NCI-H2196 (cell line): ENCODE measurements around the gene SLC9A5.

Experiments used
- DNase-seq: peaks from one replicate; lab custom pipeline; 2025; ENCODE audit not compliant: unreplicated experiment; lab: John Stamatoyannopoulos, UW

The SLC9A5 gene

GRCh38 chr16:67215706-67216105, 33.1 kb upstream of the SLC9A5 start:
- DNase-seq, result no peak

DNA sequence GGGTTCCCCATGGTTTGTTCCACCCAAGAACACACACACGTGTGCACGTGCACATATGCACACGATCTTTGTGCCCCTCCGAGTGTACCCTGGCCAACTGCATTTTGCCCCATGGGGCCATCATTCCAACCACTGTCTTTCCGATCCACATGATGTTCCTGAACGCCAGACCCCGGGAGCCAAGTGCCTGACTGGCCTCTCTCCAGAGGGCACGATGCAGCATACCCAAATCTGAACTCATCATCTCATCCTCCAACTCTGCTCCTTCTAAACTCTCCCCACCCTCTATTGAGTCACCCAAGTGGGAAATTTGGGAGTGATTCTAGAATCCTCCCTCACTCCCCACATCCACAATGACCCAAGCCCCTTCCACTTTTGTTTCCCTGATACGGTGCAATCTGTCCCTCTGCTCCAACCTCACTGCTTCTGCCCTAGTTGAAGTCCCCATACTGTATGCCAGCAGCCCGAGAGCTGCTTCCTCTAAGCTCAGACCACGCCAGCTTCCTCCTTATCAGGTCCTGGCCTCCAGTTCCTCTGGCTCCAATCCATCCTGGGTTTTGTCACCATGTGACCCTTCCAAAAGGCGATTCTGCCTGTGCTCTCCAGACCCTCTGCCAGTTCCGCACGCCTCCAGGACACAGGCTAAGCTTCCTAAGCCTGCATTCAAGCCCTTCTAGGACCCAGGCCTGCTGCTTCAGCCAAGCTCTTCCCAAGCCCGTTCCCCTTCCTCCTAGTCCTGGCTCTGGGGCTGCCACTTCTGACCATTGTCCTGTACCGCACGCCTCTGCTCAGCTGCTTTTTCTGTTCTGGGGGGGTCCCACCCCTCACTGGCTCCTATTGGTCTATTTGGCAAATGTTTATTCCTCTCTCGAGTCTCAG, 31.9 kb upstream of the SLC9A5 start:
- no peak for DNase-seq

- no peak for DNase-seq
Measured at GRCh38 chr16:67223992-67224391, 24.8 kb upstream of the SLC9A5 start.

GRCh38 chr16:67226295-67226803, 22.4 kb upstream of the SLC9A5 start:
- no peak for DNase-seq

GRCh38 chr16:67226804-67227566, 21.8 kb upstream of the SLC9A5 start, which contains the start of gene TMEM208:
Gene TMEM208 (plus strand): TSS chr16:67227130. CDS start chr16:67227219, 89 bp downstream.
- peak; percentile 89 for DNase-seq

- DNase-seq, result no peak
Measured at GRCh38 chr16:67227567-67227921, 21.2 kb upstream of the SLC9A5 start.

- DNase-seq, result no peak
Measured at GRCh38 chr16:67228034-67228785, 20.6 kb upstream of the SLC9A5 start.

DNA sequence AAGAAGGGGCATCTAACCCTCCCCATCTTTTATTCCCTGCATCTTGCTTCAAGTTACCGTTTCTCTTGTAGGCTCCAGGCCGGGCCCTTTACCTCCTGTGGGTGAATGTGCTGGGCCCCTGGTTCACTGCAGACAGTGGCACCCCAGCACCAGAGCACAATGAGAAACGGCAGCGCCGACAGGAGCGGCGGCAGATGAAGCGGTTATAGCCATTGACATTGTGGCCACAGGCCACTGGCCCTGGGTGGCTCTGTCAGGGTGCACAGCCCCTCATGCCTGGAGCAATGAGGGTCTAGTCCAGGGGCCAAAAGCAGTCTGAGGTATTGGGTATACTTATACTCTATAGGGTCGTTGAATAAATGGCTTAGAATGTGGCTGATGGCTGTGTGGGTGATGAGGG, 19.9 kb upstream of the SLC9A5 start:
- DNase-seq, result no peak

GRCh38 chr16:67229906-67230808, 18.6 kb upstream of the SLC9A5 start:
- no peak for DNase-seq

GRCh38 chr16:67230809-67231660, 17.7 kb upstream of the SLC9A5 start:
- peak; percentile 20 for DNase-seq

DNA sequence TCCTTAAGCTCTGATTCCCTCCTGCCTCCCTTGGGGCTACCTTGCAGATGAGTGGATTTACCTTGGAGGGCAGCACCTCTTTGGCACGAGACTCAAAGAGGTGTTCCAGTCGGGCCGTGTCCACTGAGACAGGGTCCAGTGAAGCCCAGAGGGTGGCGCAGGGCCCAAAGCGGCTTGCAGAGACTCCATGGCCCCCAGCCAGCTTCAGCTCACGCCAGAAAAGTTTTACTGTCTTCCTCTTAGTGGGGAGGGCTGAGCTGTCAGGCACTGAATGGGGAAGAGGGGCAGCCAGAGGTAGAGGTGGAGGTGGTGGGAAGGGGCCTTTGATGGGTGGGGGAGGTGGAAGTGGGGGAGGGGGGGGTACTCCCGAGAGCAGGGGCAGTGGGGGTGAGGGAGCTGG, 15.2 kb upstream of the SLC9A5 start:
- no peak for DNase-seq

DNA sequence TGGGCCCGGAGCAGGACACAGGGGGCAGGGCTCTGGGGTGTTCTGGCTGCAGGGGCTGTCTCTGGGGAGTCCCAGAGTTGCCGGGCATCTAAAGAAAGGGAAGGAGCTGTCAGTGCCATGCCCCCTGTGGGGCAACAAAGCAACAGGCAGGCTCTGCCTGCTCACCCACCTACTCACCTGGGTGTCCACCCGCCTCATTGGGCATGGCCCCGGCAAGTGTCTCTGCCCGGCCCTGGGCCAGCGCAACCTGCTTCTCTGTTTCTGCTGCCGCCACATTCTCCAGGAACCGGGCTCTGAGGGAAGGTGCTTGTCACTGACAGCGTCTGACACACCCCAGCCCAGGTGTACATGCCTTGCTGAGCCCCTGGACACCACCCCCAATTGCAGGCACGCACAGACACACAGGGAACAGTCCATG, 14.6 kb upstream of the SLC9A5 start:
- no peak for DNase-seq

- DNase-seq, result no peak
Measured at GRCh38 chr16:67235816-67236562, 12.8 kb upstream of the SLC9A5 start.

GRCh38 chr16:67236563-67237395, 12.0 kb upstream of the SLC9A5 start:
- DNase-seq, result peak; percentile 24

GRCh38 chr16:67237396-67238277, 11.1 kb upstream of the SLC9A5 start:
- no peak for DNase-seq

GRCh38 chr16:67238278-67238575, 10.6 kb upstream of the SLC9A5 start:
- no peak for DNase-seq
